ENCODE data around the gene RBM11. TPM values are rescaled to one million over a fixed set of nuclear protein-coding genes. Genes with fewer than 3 reads are reported as not detected.

Gene RBM11
- total RNA-seq: not detected in 2 replicates

GRCh38 chr21:14215971-14216641, at the start of gene RBM11:
Gene RBM11 (plus strand): TSS chr21:14216157. CDS start chr21:14216187, 30 bp downstream.

GRCh38 chr21:14210738-14211137, 5.2 kb upstream of the RBM11 start, which contains the start of gene LIPI:
Gene LIPI (minus strand): TSS chr21:14210955. CDS start chr21:14210845, 110 bp downstream.

Other genes starting within 250 kb of the RBM11 start
- not detected in 2 replicates for gene LIPI, start 5.2 kb upstream of the RBM11 start, total RNA-seq
- gene HSPA13, start 167.0 kb downstream of the RBM11 start, total RNA-seq: 57.4 and 74.7 TPM in 2 replicates

Measured in thoracic aorta endothelial cell (primary cell).